Stimulated activated naive CD8-positive, alpha-beta T cell treated with anti-CD3 and anti-CD28 coated beads, Interleukin-15, Interleukin-2, amounts not matched to agents 100 U/mL and 50 U/mL, for 24 hours (primary cell): ENCODE results near the gene REL.
"Not testable (repeated sequence)": the region's sequence is repeated elsewhere in the genome, so short reads cannot be mapped to it uniquely, and the experiment has no call there.

ENCODE experiments used
- ATAC-seq: fragments of 150-1000 bp; cut with Tn5 transposase; one replicate; pipeline ENCODE4 v1.10.0; 2021
- DNase-seq: peaks from one replicate; pipeline ENCODE4 v3.0.0; 2021

Gene REL

GRCh38 chr2:60925994-60926740 lies 44.8 kb downstream of the REL start:
- DNase-seq: no peak
- no peak for ATAC-seq

GRCh38 chr2:60926741-60927552 lies 45.6 kb downstream of the REL start:
- ATAC-seq (no peak), DNase-seq (no peak)

- ATAC-seq, DNase-seq: not testable (repeated sequence)
Measured at GRCh38 chr2:60932061-60932460, 50.7 kb downstream of the REL start.

GRCh38 chr2:60932954-60933353 lies 51.6 kb downstream of the REL start:
- DNase-seq (no peak), ATAC-seq (no peak)

GRCh38 chr2:60934165-60934722 lies 52.9 kb downstream of the REL start:
- no peak for ATAC-seq

GRCh38 chr2:60936757-60937156 lies 55.4 kb downstream of the REL start:
- peak; percentile 34 for ATAC-seq
- no peak for DNase-seq

More at GRCh38 chr2:60934165-60934722, 52.9 kb downstream of the REL start:
- no peak for DNase-seq

GRCh38 chr2:60938301-60938700 lies 56.9 kb downstream of the REL start:
- no peak for ATAC-seq
- no peak for DNase-seq

- ATAC-seq (no peak), DNase-seq (no peak)
Measured at GRCh38 chr2:60939622-60940021, 58.2 kb downstream of the REL start.

GRCh38 chr2:60945341-60945740 lies 64.0 kb downstream of the REL start:
- DNase-seq: no peak
- no peak for ATAC-seq

- ATAC-seq: no peak
Measured at GRCh38 chr2:60947056-60947455, 65.7 kb downstream of the REL start.

GRCh38 chr2:60948161-60948560 lies 66.8 kb downstream of the REL start:
- DNase-seq (no peak), ATAC-seq (no peak)

More at GRCh38 chr2:60947056-60947455, 65.7 kb downstream of the REL start:
- DNase-seq: no peak

- DNase-seq (no peak), ATAC-seq (peak; percentile 90)
Measured at GRCh38 chr2:60948926-60949579, 67.7 kb downstream of the REL start.

GRCh38 chr2:60954139-60954538 lies 72.8 kb downstream of the REL start:
- ATAC-seq (peak; percentile 80), DNase-seq (no peak)

- ATAC-seq (no peak), DNase-seq (no peak)
Measured at GRCh38 chr2:60957224-60957623, 75.8 kb downstream of the REL start.

- ATAC-seq (peak; percentile 12), DNase-seq (no peak)
Measured at GRCh38 chr2:60957643-60958042, 76.3 kb downstream of the REL start.

- ATAC-seq: no peak
- no peak for DNase-seq
Measured at GRCh38 chr2:60958361-60958760, 77.0 kb downstream of the REL start.

- DNase-seq (no peak), ATAC-seq (no peak)
Measured at GRCh38 chr2:60958800-60959199, 77.4 kb downstream of the REL start.

GRCh38 chr2:60959501-60959900 lies 78.1 kb downstream of the REL start:
- ATAC-seq (no peak), DNase-seq (no peak)

- no peak for DNase-seq
Measured at GRCh38 chr2:60960706-60961105, 79.3 kb downstream of the REL start.

GRCh38 chr2:60961457-60961856 lies 80.1 kb downstream of the REL start:
- DNase-seq: no peak
- no peak for ATAC-seq

More at GRCh38 chr2:60960706-60961105, 79.3 kb downstream of the REL start:
- ATAC-seq: no peak

- no peak for ATAC-seq
- no peak for DNase-seq
Measured at GRCh38 chr2:60962528-60962927, 81.2 kb downstream of the REL start.

- DNase-seq (no peak), ATAC-seq (no peak)
Measured at GRCh38 chr2:60963190-60963589, 81.8 kb downstream of the REL start.
